ENCODE data around the gene MGAT1. TPM values are rescaled to one million over a fixed set of nuclear protein-coding genes. Genes with fewer than 3 reads are reported as not detected.

The MGAT1 gene
- total and polyA plus RNA-seq, 2 of the 8 experiments (the other 6 are each of a cell fraction or from before 2014, with no cell fraction given): 66.8 to 77.0 TPM

DNA sequence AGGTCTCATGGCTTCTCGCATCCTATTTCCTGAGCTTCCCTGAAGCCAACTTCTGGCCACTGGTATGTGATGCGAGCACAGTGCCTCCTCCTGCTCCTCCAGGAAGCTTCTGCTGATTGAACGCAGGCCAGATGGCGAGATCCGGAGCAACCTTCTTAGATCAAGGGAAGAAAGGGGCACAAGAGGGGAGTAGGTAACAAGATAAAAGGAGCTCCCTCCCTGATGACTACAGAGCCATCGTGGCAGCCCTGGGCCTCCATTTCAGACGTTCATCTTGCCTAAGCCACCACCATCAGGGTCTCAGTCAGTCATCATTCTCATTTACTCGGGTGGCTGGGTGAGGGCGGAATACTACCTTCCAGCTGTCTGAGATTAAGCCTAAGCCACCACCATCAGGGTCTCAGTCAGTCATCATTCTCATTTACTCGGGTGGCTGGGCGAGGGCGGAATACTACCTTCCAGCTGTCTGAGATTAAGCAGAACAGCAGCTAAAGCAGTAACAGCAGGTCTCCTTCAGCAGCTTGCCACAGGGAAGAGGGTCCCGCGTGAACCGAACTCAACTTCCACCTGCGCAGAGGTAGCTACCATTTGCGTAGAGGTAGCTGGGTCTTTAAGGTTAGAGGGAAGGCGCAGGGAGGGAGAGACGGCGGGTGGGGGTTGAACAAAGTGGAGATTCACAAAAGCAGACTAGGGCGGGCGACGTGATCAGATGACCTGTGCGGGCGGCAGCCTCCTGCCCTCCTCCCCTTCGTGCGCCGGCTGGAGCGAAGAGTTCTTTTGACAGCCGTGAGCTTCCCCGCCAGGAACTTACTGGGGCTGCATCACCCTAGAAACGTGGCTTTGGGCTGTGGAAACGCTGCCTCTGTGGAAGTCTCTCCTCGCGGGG, 27.9 kb upstream of the MGAT1 start (continued):
- no peak for TF ChIP-seq HDAC6 (IDR thresholded peaks at IDR 0.05; ENCODE audit: low read depth, low read length)
- no peak for TF ChIP-seq JUND (IDR thresholded peaks at IDR 0.05; ENCODE audit: low read length)
- no peak for TF ChIP-seq CEBPB (IDR thresholded peaks at IDR 0.05; ENCODE audit: low read depth, low read length)
- TF ChIP-seq SAP30 (IDR thresholded peaks at IDR 0.05; ENCODE audit: insufficient read depth, insufficient replicate concordance, low read length): no peak
- no peak for TF ChIP-seq ASH2L (IDR thresholded peaks at IDR 0.05; ENCODE audit: low read length)
- TF ChIP-seq, protein P1, sequence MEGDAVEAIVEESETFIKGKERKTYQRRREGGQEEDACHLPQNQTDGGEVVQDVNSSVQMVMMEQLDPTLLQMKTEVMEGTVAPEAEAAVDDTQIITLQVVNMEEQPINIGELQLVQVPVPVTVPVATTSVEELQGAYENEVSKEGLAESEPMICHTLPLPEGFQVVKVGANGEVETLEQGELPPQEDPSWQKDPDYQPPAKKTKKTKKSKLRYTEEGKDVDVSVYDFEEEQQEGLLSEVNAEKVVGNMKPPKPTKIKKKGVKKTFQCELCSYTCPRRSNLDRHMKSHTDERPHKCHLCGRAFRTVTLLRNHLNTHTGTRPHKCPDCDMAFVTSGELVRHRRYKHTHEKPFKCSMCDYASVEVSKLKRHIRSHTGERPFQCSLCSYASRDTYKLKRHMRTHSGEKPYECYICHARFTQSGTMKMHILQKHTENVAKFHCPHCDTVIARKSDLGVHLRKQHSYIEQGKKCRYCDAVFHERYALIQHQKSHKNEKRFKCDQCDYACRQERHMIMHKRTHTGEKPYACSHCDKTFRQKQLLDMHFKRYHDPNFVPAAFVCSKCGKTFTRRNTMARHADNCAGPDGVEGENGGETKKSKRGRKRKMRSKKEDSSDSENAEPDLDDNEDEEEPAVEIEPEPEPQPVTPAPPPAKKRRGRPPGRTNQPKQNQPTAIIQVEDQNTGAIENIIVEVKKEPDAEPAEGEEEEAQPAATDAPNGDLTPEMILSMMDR (IDR thresholded peaks at IDR 0.05; ENCODE audit: control extremely low read depth in 1 of 3, insufficient read depth in 1 of 3, low read depth in 1 of 3, low read length in 3 of 3): no peak
- TF ChIP-seq POLR2AphosphoS5 (IDR thresholded peaks at IDR 0.05; ENCODE audit: low read depth, low read length): peak; percentile 79; the same call in 1 of the 2 replicates
- TF ChIP-seq KDM1A (IDR thresholded peaks at IDR 0.05; ENCODE audit: borderline replicate concordance, low read length): no peak
- TF ChIP-seq SP4 (IDR thresholded peaks at IDR 0.05; ENCODE audit: low read length): no peak
- TF ChIP-seq SRF (IDR thresholded peaks at IDR 0.05; ENCODE audit: low read depth, low read length): no peak
- no peak for TF ChIP-seq NRF1 (IDR thresholded peaks at IDR 0.05; ENCODE audit: low read depth, low read length)
- TF ChIP-seq, protein P2, sequence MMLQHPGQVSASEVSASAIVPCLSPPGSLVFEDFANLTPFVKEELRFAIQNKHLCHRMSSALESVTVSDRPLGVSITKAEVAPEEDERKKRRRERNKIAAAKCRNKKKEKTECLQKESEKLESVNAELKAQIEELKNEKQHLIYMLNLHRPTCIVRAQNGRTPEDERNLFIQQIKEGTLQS (IDR thresholded peaks at IDR 0.05; ENCODE audit: insufficient read depth, low read depth, low read length): no peak
- TF ChIP-seq, protein P3, sequence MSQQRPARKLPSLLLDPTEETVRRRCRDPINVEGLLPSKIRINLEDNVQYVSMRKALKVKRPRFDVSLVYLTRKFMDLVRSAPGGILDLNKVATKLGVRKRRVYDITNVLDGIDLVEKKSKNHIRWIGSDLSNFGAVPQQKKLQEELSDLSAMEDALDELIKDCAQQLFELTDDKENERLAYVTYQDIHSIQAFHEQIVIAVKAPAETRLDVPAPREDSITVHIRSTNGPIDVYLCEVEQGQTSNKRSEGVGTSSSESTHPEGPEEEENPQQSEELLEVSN (IDR thresholded peaks at IDR 0.05): peak; percentile 86
- TF ChIP-seq POLR2A (IDR thresholded peaks at IDR 0.05; ENCODE audit: control extremely low read depth in 1 of 2, low read depth in 2 of 2, low read length in 2 of 2): peak in 1 of 2 experiments; percentile 64; a peak in 2 of 3 replicates
- TF ChIP-seq HDAC2 (IDR thresholded peaks at IDR 0.05; ENCODE audit: borderline replicate concordance in 1 of 2, low read depth in 2 of 2, low read length in 2 of 2): no peak
- TF ChIP-seq BACH1 (IDR thresholded peaks at IDR 0.05; ENCODE audit: low read length): no peak
- TF ChIP-seq BRCA1 (IDR thresholded peaks at IDR 0.05; ENCODE audit: low read depth, low read length): no peak
- TF ChIP-seq MAFK (IDR thresholded peaks at IDR 0.05; ENCODE audit: low read depth, low read length): no peak
- no peak for TF ChIP-seq SIX5 (IDR thresholded peaks at IDR 0.05; ENCODE audit: low read depth, low read length)
- 0 out of 2 replicates have a peak, but pooled peaks have one; percentile 15 for TF ChIP-seq TBP (IDR thresholded peaks at IDR 0.05; ENCODE audit: low read depth, low read length)
- peak; percentile 35; the same call in 1 of the 2 replicates for TF ChIP-seq PHF8 (conservative IDR thresholded peaks at IDR 0.05; ENCODE audit: low read depth, low read length)
